Epithelial cell of proximal tubule (primary cell): ENCODE data around the gene MYO7B. TPM values are rescaled to one million over a fixed set of nuclear protein-coding genes. Genes with fewer than 3 reads are reported as not detected.

Source experiments
- DNase-seq: peaks from one replicate; pipeline ENCODE4 v3.0.0-alpha.2; 2011; ENCODE audit warnings: low read depth
- H3K4me3 ChIP-seq: 2 replicates; pipeline ENCODE4 v1.5.1; 2011; ENCODE audit warnings: low read depth, mild to moderate bottlenecking, low read length
- total RNA-seq: library from RNA; depleted of rRNA; stranded (reverse); fragments of >200 nt; gene quantifications from 2 replicates; pipeline ENCODE4 v1.2.3, GENCODE V29; 2015
- TF ChIP-seq, protein P1 (sequence below): conservative IDR thresholded peaks from 2 replicates; pipeline ENCODE4 v1.5.1; 2012; ENCODE audit warnings: low read depth, mild to moderate bottlenecking, low read length

MYO7B gene
- total RNA-seq, 1 donor from 2014 or later, result not detected

- H3K4me3 ChIP-seq, result no peak overlapping the region
- no peak for DNase-seq
- TF ChIP-seq, protein P1, sequence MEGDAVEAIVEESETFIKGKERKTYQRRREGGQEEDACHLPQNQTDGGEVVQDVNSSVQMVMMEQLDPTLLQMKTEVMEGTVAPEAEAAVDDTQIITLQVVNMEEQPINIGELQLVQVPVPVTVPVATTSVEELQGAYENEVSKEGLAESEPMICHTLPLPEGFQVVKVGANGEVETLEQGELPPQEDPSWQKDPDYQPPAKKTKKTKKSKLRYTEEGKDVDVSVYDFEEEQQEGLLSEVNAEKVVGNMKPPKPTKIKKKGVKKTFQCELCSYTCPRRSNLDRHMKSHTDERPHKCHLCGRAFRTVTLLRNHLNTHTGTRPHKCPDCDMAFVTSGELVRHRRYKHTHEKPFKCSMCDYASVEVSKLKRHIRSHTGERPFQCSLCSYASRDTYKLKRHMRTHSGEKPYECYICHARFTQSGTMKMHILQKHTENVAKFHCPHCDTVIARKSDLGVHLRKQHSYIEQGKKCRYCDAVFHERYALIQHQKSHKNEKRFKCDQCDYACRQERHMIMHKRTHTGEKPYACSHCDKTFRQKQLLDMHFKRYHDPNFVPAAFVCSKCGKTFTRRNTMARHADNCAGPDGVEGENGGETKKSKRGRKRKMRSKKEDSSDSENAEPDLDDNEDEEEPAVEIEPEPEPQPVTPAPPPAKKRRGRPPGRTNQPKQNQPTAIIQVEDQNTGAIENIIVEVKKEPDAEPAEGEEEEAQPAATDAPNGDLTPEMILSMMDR, result no peak
Measured at GRCh38 chr2:127588241-127588640, 52.8 kb downstream of the MYO7B start.

DNA sequence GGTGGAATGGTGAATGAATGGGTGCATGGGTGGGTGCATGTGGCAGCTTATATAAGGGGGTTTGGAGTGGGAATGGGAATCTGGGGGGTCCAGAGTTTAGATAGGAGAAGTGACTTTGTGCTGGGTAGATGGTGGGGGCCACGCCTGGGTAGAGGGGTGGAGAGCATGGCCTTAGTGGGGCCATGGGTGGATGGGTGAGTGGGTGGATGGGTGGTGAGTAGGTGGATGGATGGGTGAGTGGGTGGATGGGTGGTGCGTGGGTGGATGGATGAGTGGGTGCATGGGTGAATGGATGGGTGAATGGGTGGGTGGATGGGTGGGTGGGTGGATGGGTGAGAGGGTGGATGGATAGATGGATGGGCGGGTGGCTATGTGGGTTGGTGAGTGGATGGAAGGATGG, 53.9 kb downstream of the MYO7B start:
- no peak overlapping the region for H3K4me3 ChIP-seq
- TF ChIP-seq, protein P1, result no peak
- DNase-seq, result no peak

DNA sequence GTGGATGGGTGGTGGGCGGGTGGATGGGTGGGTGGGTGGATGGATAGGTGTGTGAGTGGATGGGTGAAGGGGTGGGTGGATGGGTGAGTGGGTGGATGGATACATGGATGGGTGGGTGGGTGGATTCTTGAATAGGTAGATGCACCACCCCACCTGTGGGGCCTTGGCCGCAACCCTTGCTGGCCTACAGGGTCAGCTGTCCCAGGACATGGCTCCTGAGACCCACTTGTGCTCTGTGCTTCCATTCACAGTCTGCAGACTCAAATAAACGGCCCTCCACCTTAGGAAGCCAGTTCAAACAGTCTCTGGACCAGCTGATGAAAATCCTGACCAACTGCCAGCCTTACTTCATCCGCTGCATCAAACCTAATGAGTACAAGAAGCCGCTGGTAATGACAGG, 54.4 kb downstream of the MYO7B start:
- no peak overlapping the region for H3K4me3 ChIP-seq
- DNase-seq, result no peak
- TF ChIP-seq, protein P1, result no peak

DNA sequence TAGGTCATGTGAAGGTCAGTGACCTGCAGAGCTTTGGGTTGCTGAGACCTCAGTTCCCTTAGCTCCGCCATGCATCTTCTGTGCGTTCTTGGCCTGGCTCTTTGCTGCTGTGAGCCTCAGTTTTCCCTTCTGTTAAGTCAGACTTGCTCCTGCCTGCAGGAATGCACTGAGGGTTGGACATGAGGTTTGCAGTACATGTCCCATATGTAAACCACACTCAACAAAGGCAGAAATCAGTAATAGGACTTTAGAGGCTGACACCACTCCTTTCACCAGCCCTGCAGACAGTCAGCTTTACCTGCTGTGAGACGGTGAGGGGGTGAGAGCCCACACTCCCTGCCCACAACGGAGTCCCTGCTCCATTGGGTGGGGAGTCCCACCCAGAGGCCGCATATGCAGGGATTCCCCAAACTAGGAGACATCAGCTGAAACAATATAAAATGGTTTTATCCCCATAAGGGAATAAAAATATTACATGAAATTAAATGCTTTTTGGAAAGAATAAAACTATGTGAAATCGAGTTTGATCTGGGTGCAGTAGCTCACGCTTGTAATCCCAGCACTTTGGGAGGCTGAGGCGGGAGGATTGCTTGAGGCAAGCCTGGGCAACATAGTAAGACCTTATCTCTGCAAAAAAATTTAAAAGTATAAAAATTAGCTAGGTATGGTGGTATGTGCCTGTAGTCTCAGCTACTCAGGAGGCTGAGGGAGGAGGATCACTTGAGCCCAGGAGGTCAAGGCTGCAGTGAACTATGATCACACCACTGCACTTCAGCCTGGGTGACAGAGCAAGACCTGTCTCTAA, 55.1 kb downstream of the MYO7B start:
- H3K4me3 ChIP-seq, result no peak overlapping the region
- TF ChIP-seq, protein P1, result no peak
- DNase-seq, result no peak

DNA sequence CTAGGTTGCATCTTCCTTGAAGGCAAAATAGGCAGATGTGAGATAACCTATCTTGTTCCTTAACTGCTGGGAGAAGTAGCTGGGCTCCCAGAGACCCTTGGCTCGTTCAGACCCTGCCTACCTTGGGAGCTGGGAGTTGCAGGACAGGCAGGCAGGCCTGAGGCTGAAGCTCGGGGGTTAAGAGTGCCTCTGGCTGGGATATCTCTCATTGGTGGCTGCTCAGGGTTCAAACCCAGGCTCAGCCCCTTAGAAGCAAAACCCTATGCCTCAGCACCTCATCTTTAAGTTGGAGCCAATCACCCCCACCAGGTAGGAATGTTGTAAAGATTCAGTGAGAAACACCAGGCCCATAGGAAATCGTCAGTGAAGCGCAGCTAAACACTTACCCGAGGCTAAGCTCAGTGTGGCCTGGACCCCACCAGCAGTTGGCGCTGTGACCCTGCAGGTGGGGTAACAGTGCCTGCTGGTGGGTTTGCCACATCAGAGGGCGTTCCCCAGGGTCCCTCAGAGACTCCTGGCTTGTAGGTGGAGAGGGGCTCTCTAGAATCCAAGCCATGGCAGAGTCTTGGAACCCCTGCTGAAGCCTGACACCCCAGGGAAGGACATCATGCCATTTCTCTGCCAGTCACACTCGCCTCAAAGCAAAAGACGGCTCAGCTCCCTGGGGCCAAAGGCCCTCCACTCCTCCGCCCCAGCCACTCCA, 55.9 kb downstream of the MYO7B start:
- TF ChIP-seq, protein P1, result peak; percentile 90
- H3K4me3 ChIP-seq, result no peak overlapping the region
- no peak for DNase-seq

DNA sequence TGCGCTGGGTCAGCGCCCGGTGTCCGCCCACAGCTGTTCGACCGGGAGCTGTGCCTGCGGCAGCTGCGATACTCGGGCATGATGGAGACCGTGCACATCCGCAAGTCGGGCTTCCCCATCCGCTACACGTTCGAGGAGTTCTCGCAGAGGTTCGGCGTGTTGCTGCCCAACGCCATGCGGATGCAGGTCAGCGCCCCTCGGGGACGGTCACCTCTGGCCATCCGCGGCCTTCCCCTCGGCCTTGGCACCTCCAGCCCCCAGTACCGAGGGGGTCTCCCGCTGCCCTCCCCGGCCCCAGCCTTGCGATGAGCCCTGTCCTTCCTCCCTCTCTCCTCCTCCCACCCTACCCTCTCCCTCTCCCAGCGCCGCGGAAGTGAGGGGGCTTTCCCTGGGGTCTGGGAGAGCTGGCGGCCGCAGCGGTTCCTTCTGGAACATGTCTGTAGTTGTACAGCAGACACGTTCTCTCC, 57.3 kb downstream of the MYO7B start:
- no peak for DNase-seq
- TF ChIP-seq, protein P1, result no peak
- H3K4me3 ChIP-seq, result no peak overlapping the region
